ENCODE results near the gene GPATCH2. TPM values are rescaled to one million over a fixed set of nuclear protein-coding genes. Genes with fewer than 3 reads are reported as not detected.

The GPATCH2 gene
- total RNA-seq, 4 donors from 2014 or later = 8.6 to 248 (median 18.4) TPM

GRCh38 chr1:217432339-217432738 is 198.6 kb downstream of the GPATCH2 start:
- H3K27ac ChIP-seq = no peak overlapping the region
- no peaks in the 10 kb centered on the region for H3K36me3 ChIP-seq
- intact Hi-C loops (cut with DNase I; ENCODE audit: low total_unique reads) (no loop called here), in situ Hi-C loops (cut with MboI; ENCODE audit: low pct_ligation_motif_present in 1 of 4, low pct_unique_long_range_greater_than_20kb in 1 of 4, low sequenced_read_pairs in 3 of 4) (no loop called here)
- H3K9me3 ChIP-seq = no peaks in the 10 kb centered on the region
- no peaks in the 10 kb centered on the region for H3K4me1 ChIP-seq
- H3K27me3 ChIP-seq = no peaks in the 10 kb centered on the region
- DNase-seq = no peak
- no peak overlapping the region for H3K4me3 ChIP-seq
- TF ChIP-seq POLR2A (IDR thresholded peaks at IDR 0.05) = no peak
- no peak for TF ChIP-seq CTCF (IDR thresholded peaks at IDR 0.05)
- TF ChIP-seq POLR2AphosphoS5 (IDR thresholded peaks at IDR 0.05) = no peak
- no peak for TF ChIP-seq EP300 (IDR thresholded peaks at IDR 0.05; ENCODE audit: low read depth)

- Histone ChIP-seq H3K36me3 (no peaks in the 10 kb centered on the region), H3K27me3 (no peaks in the 10 kb centered on the region), H3K27ac (no peak overlapping the region), H3K4me3 (no peak overlapping the region), H3K4me1 (no peaks in the 10 kb centered on the region), H3K9me3 (no peaks in the 10 kb centered on the region)
- WGBS, 2 donors (ENCODE audit: low coverage in 1 of 2) = 81 to 91% methylated on average over 2 of the region's 2 CpGs
- in situ Hi-C loops (cut with MboI; ENCODE audit: low pct_ligation_motif_present in 1 of 4, low pct_unique_long_range_greater_than_20kb in 1 of 4, low sequenced_read_pairs in 3 of 4) = no loop called here
- DNase-seq = no peak
- intact Hi-C loops (cut with DNase I; ENCODE audit: low total_unique reads) = no loop called here
- TF ChIP-seq CTCF (IDR thresholded peaks at IDR 0.05) (no peak), POLR2A (IDR thresholded peaks at IDR 0.05) (no peak), EP300 (IDR thresholded peaks at IDR 0.05; ENCODE audit: low read depth) (no peak), POLR2AphosphoS5 (IDR thresholded peaks at IDR 0.05) (no peak)
These were observed 199.5 kb downstream of the GPATCH2 start for GRCh38 chr1:217431395-217431794.

- no peak for DNase-seq
- WGBS, 2 donors (ENCODE audit: low coverage in 1 of 2) = 79 to 81% methylated on average over 4 to 5 of the region's 5 CpGs
These were observed 205.5 kb downstream of the GPATCH2 start for GRCh38 chr1:217425422-217425821.

GRCh38 chr1:217419194-217419551 is 211.7 kb downstream of the GPATCH2 start:
- no peak for DNase-seq
- no peaks in the 10 kb centered on the region for H3K36me3 ChIP-seq
- no peaks in the 10 kb centered on the region for H3K27me3 ChIP-seq
- in situ Hi-C loops (cut with MboI; ENCODE audit: low pct_ligation_motif_present in 1 of 4, low pct_unique_long_range_greater_than_20kb in 1 of 4, low sequenced_read_pairs in 3 of 4) (no loop called here), intact Hi-C loops (cut with DNase I; ENCODE audit: low total_unique reads) (no loop called here)
- H3K4me3 ChIP-seq = no peak overlapping the region
- no peak overlapping the region for H3K27ac ChIP-seq
- 23 to 34% methylated on average over 2 of the region's 2 CpGs for WGBS, 2 donors (ENCODE audit: low coverage in 1 of 2)
- no peaks in the 10 kb centered on the region for H3K9me3 ChIP-seq
- no peaks in the 10 kb centered on the region for H3K4me1 ChIP-seq
- TF ChIP-seq POLR2A (IDR thresholded peaks at IDR 0.05) = no peak
- no peak for TF ChIP-seq POLR2AphosphoS5 (IDR thresholded peaks at IDR 0.05)
- no peak for TF ChIP-seq CTCF (IDR thresholded peaks at IDR 0.05)
- TF ChIP-seq EP300 (IDR thresholded peaks at IDR 0.05; ENCODE audit: low read depth) = no peak

More at GRCh38 chr1:217425422-217425821, 205.5 kb downstream of the GPATCH2 start:
- Histone ChIP-seq H3K27ac (no peak overlapping the region), H3K4me3 (no peak overlapping the region), H3K36me3 (no peaks in the 10 kb centered on the region), H3K27me3 (no peaks in the 10 kb centered on the region), H3K4me1 (no peaks in the 10 kb centered on the region), H3K9me3 (no peaks in the 10 kb centered on the region)
- intact Hi-C loops (cut with DNase I; ENCODE audit: low total_unique reads) (no loop called here), in situ Hi-C loops (cut with MboI; ENCODE audit: low pct_ligation_motif_present in 1 of 4, low pct_unique_long_range_greater_than_20kb in 1 of 4, low sequenced_read_pairs in 3 of 4) (no loop called here)
- no peak for TF ChIP-seq CTCF (IDR thresholded peaks at IDR 0.05)
- TF ChIP-seq POLR2AphosphoS5 (IDR thresholded peaks at IDR 0.05) = no peak
- no peak for TF ChIP-seq EP300 (IDR thresholded peaks at IDR 0.05; ENCODE audit: low read depth)
